SK-N-SH (cell line): ENCODE data around the gene TUT1. TPM values are rescaled to one million over a fixed set of nuclear protein-coding genes. Genes with fewer than 3 reads are reported as not detected.

Experiments
- CTCF ChIA-PET: fragments of 300-600, 350-600 bp; formaldehyde crosslinking; extraction: SDS; loops from one replicate; lab custom pipeline; 2021; lab: Yijun Ruan, JAX
- POLR2A ChIA-PET: fragments of 350-600 bp; sonication (Branson Sonifier 250); formaldehyde crosslinking; extraction: SDS; loops from one replicate; lab custom pipeline; 2020; ENCODE audit warnings: antibody characterized with exemption, inconsistent platforms; lab: Yijun Ruan, JAX
- DNase-seq: peaks from one replicate; pipeline ENCODE4 v3.0.0; 2012
- H2AFZ ChIP-seq: fragments of 200-600 bp; sonication (generic); 2 replicates; pipeline ENCODE4 v1.8.1; 2016; ENCODE audit warnings: antibody characterized with exemption, mild to moderate bottlenecking, low read depth
- H3F3A ChIP-seq: fragments of 200-600 bp; sonication (generic); replicated peaks from 2 replicates; pipeline ENCODE3; 2016; ENCODE audit warnings: antibody characterized with exemption, mild to moderate bottlenecking; ENCODE audit not compliant: insufficient read depth
- H3K27ac ChIP-seq, 2 experiments: fragments of 200-500 bp in 1 of 2; fragments of 200-600 bp in 1 of 2; sonication (Bioruptor generic) in 1 of 2; sonication (generic), shearing (Covaris generic) in 1 of 2; 2 replicates each; pipeline versions ENCODE4 v1.5.1 to v1.6.1; 2014 to 2016; ENCODE audit warnings: low read depth in 2 of 2, inconsistent platforms in 1 of 2, low read length in 1 of 2, mild to moderate bottlenecking in 1 of 2, mixed read lengths in 1 of 2
- H3K27me3 ChIP-seq: fragments of 200-600 bp; sonication (generic), shearing (Covaris generic); 2 replicates; pipeline ENCODE4 v1.6.1; 2016; ENCODE audit warnings: mixed run types; ENCODE audit not compliant: insufficient read depth
- H3K36me3 ChIP-seq, 2 experiments: fragments of 200-500 bp in 1 of 2; fragments of 200-600 bp in 1 of 2; sonication (Bioruptor generic) in 1 of 2; sonication (generic) in 1 of 2; replicated peaks in 1 of 2; 2 replicates each; pipeline versions ENCODE3 to v1.5.1; 2014 to 2016; ENCODE audit warnings: low read length in 1 of 2, mild to moderate bottlenecking in 1 of 2; ENCODE audit not compliant: insufficient read depth in 2 of 2, control insufficient read depth in 1 of 2
- H3K4me1 ChIP-seq, 2 experiments: fragments of 200-500 bp in 1 of 2; fragments of 200-600 bp in 1 of 2; sonication (Bioruptor generic) in 1 of 2; sonication (generic), shearing (Covaris generic) in 1 of 2; 2 replicates each; pipeline versions ENCODE4 v1.5.1 to v1.6.1; 2014 to 2016; ENCODE audit warnings: low read depth in 1 of 2, low read length in 1 of 2, mixed run types in 1 of 2; ENCODE audit not compliant: insufficient read depth in 2 of 2, control insufficient read depth in 1 of 2
- H3K4me2 ChIP-seq: fragments of 200-600 bp; sonication (generic), shearing (Covaris generic); 2 replicates; pipeline ENCODE4 v1.6.1; 2017; ENCODE audit warnings: mixed run types
- H3K4me3 ChIP-seq, 2 experiments: fragments of 200-500 bp in 1 of 2; fragments of 200-600 bp in 1 of 2; sonication (Bioruptor generic) in 1 of 2; sonication (generic), shearing (Covaris generic) in 1 of 2; 2 replicates each; pipeline versions ENCODE4 v1.5.1 to v1.8.1; 2014 to 2016; ENCODE audit warnings: low read depth in 2 of 2, inconsistent platforms in 1 of 2, low read length in 1 of 2, mild to moderate bottlenecking in 1 of 2, mixed read lengths in 1 of 2, moderate library complexity in 1 of 2
- H3K79me2 ChIP-seq: fragments of 200-600 bp; sonication (generic); 2 replicates; pipeline ENCODE4 v1.8.1; 2017; ENCODE audit warnings: mild to moderate bottlenecking; ENCODE audit not compliant: insufficient read depth
- H3K9ac ChIP-seq: fragments of 200-600 bp; sonication (generic); 2 replicates; pipeline ENCODE4 v1.6.1; 2017; ENCODE audit warnings: mixed run types
- H3K9me2 ChIP-seq: fragments of 200-600 bp; sonication (generic); 2 replicates; pipeline ENCODE4 v1.6.1; 2017; ENCODE audit warnings: mixed run types
- H3K9me3 ChIP-seq: fragments of 200-600 bp; sonication (generic); 2 replicates; pipeline ENCODE4 v1.6.1; 2017; ENCODE audit warnings: mixed run types, mild to moderate bottlenecking, moderate library complexity
- H4K20me1 ChIP-seq: fragments of 200-600 bp; sonication (generic); 2 replicates; pipeline ENCODE4 v1.6.1; 2017; ENCODE audit warnings: mild to moderate bottlenecking, mixed run types; ENCODE audit not compliant: insufficient read depth
- ELF1 ChIP-seq: IDR thresholded peaks from 2 replicates; pipeline ENCODE4 v1.4.0; 2012
- EP300 ChIP-seq, 2 experiments: IDR thresholded peaks; 2 replicates each; pipeline versions ENCODE4 v1.4.0 to v1.6.1; 2012; ENCODE audit warnings: borderline replicate concordance in 1 of 2, low read depth in 1 of 2, low read length in 1 of 2
- EZH2phosphoT487 ChIP-seq: fragments of 200-600 bp; sonication (generic); IDR thresholded peaks from 2 replicates; pipeline ENCODE4 v1.6.1; 2017; ENCODE audit warnings: low read depth, mixed run types, mild to moderate bottlenecking, antibody characterized with exemption, moderate library complexity, borderline replicate concordance
- FOSL2 ChIP-seq: IDR thresholded peaks from 2 replicates; pipeline ENCODE4 v1.4.0; 2012; ENCODE audit warnings: low read depth, mild to moderate bottlenecking, moderate library complexity, borderline replicate concordance
- GATA2 ChIP-seq: sonication (generic); formaldehyde crosslinking; IDR thresholded peaks from 2 replicates; pipeline ENCODE4 v1.5.0; 2020; ENCODE audit warnings: mild to moderate bottlenecking, missing genetic modification reagents
- IRF3 ChIP-seq: fragments of 150-350 bp; IDR thresholded peaks from 2 replicates; pipeline ENCODE4 v1.6.1; 2016; ENCODE audit warnings: mild to moderate bottlenecking, low read depth, low read length
- JUND ChIP-seq: IDR thresholded peaks from 2 replicates; pipeline ENCODE4 v1.4.0; 2012
- MAX ChIP-seq: IDR thresholded peaks from 2 replicates; pipeline ENCODE4 v1.4.0; 2012; ENCODE audit warnings: low read depth
- MEF2A ChIP-seq: IDR thresholded peaks from 2 replicates; pipeline ENCODE4 v1.4.0; 2012; ENCODE audit warnings: low read depth, borderline replicate concordance
- MXI1 ChIP-seq: IDR thresholded peaks from 2 replicates; pipeline ENCODE4 v1.6.1; 2012; ENCODE audit warnings: mild to moderate bottlenecking, low read depth, low read length, improper control_type of control experiment
- POLR2AphosphoS5 ChIP-seq: IDR thresholded peaks from 2 replicates; pipeline ENCODE4 v1.6.1; 2012; ENCODE audit warnings: low read depth, low read length
- RAD21 ChIP-seq: IDR thresholded peaks from 2 replicates; pipeline ENCODE4 v1.6.1; 2012; ENCODE audit warnings: mild to moderate bottlenecking, low read length
- RCOR1 ChIP-seq: fragments of 150-350 bp; IDR thresholded peaks from 2 replicates; pipeline ENCODE4 v1.6.1; 2017; ENCODE audit warnings: antibody characterized with exemption, low read length
- RFX5 ChIP-seq: IDR thresholded peaks from 2 replicates; pipeline ENCODE4 v1.6.1; 2012; ENCODE audit warnings: mild to moderate bottlenecking, improper control_type of control experiment, low read length
- SIN3A ChIP-seq: IDR thresholded peaks from 2 replicates; pipeline ENCODE4 v1.6.1; 2012; ENCODE audit warnings: low read depth, mild to moderate bottlenecking, low read length, moderate library complexity, borderline replicate concordance
- SMC3 ChIP-seq: IDR thresholded peaks from 2 replicates; pipeline ENCODE4 v1.6.1; 2012; ENCODE audit warnings: low read depth, low read length, improper control_type of control experiment
- TCF12 ChIP-seq: IDR thresholded peaks from 2 replicates; pipeline ENCODE4 v1.4.0; 2012
- YY1 ChIP-seq: IDR thresholded peaks from 2 replicates; pipeline ENCODE4 v1.4.0; 2012; ENCODE audit warnings: low read depth, mild to moderate bottlenecking
- WGBS: methylation state at CpG from one replicate; pipeline ENCODE4 v1.1.6; 2017; ENCODE audit warnings: low lambda C conversion rate; 5-methylcytosine and 5-hydroxymethylcytosine counted together
- polyA plus RNA-seq, 3 experiments: library from polyadenylated mRNA; depleted of rRNA; stranded (reverse); fragments of >200 nt; gene quantifications; 2 replicates each; pipeline ENCODE4 v1.2.3, GENCODE V29; 2012
- TF ChIP-seq, protein P1 (sequence below): IDR thresholded peaks from 2 replicates; pipeline ENCODE4 v1.4.0; 2012; ENCODE audit warnings: low read depth, borderline replicate concordance
- TF ChIP-seq, protein P2 (sequence below): IDR thresholded peaks from 2 replicates; pipeline ENCODE4 v1.6.1; 2012; ENCODE audit warnings: mild to moderate bottlenecking, low read depth, low read length, moderate library complexity

The TUT1 gene
- polyA plus RNA-seq, 1 of the 3 experiments (the other 2 are of a cell fraction): 27.3 TPM

GRCh38 chr11:62621567-62622470, 30.5 kb upstream of the TUT1 start, which contains the start of gene B3GAT3 (continued):
- TF ChIP-seq, protein P1, sequence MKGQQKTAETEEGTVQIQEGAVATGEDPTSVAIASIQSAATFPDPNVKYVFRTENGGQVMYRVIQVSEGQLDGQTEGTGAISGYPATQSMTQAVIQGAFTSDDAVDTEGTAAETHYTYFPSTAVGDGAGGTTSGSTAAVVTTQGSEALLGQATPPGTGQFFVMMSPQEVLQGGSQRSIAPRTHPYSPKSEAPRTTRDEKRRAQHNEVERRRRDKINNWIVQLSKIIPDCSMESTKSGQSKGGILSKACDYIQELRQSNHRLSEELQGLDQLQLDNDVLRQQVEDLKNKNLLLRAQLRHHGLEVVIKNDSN: peak; percentile 79
- TF ChIP-seq SMC3: no peak
- 0 out of 2 replicates have a peak, but pooled peaks have one; percentile 38 for TF ChIP-seq YY1
- no peak for TF ChIP-seq GATA2 (CRISPR knock-in tag)
- no peak for TF ChIP-seq RAD21
- no peak for TF ChIP-seq IRF3
- no peak for TF ChIP-seq RFX5
- peak; percentile 93 for TF ChIP-seq ELF1
- TF ChIP-seq EZH2phosphoT487: no peak
- no peak for TF ChIP-seq MEF2A
- no peak; the same call in 1 of the 2 replicates for TF ChIP-seq RCOR1
- TF ChIP-seq SIN3A: 0 out of 2 replicates have a peak, but pooled peaks have one; percentile 59
- TF ChIP-seq, all 33 proteins: peak for 18

DNA sequence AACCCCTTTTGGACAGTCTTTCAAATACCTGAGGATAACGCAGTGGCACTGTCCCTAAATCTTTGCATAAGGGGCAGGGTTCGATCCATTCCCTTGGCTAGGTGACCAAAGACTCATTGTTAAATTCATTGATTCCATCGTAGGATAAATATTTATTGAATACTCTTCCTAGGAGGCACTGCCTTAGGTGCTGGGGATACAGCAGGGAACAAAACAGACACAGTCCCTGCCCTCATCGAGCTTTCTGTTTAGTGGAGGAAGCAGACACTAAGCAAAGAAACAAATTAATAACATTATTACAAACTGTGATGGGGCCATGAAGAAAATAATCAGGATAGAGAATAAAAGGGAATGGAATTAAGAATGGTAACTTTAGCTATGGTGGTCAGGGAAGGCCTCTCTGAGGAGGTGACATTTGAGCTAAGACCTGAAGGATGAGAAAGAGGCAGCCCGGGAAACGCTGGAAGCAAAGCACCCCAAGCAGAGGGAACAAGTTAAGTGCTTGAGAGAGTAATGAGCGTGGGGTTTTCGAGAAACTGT, 29.8 kb upstream of the TUT1 start:
- POLR2A ChIA-PET: interaction anchor here (0.6 to 3.3 kb wide), 15 partner anchors 8 to 220 kb away, joined by 3 to 37 read pairs (median 7); partner anchors contain the start of genes C11orf98, CSKMT, EEF1G and EML3
- DNase-seq: no peak
- Histone ChIP-seq H3K36me3 (peaks cover 9 to 19% of the 10 kb centered on the region in 2 experiments), H3K9ac (peak overlapping the region; percentile 87), H4K20me1 (no peaks in the 10 kb centered on the region), H3K79me2 (peaks cover 30% of the 10 kb centered on the region), H3F3A (peaks cover 35% of the 10 kb centered on the region), H3K27me3 (no peaks in the 10 kb centered on the region), H3K27ac (peak overlapping the region; percentile 78 to 86), H2AFZ (peak overlapping the region; percentile 43; the same call in 1 of the 2 replicates), H3K4me2 (peak overlapping the region; percentile 94), H3K4me3 (peak overlapping the region; percentile 77 to 92), H3K4me1 (peaks cover 7 to 15% of the 10 kb centered on the region in 2 experiments; a peak in 3 of 4 replicates), H3K9me3 (no peaks in the 10 kb centered on the region), H3K9me2 (no peaks in the 10 kb centered on the region)
- WGBS: 19% methylated on average over 8 of the region's 8 CpGs
- CTCF ChIA-PET: interaction anchor here (0.8 to 2.5 kb wide), 12 partner anchors 8 to 226 kb away, joined by 3 to 16 read pairs (median 4); partner anchors contain the start of genes ROM1, TMEM179B and TUT1
- TF ChIP-seq TCF12: no peak
- no peak for TF ChIP-seq FOSL2
- no peak for TF ChIP-seq IRF3
- no peak for TF ChIP-seq RAD21
- no peak for TF ChIP-seq MEF2A
- TF ChIP-seq, protein P1: no peak
- TF ChIP-seq RFX5: no peak
- TF ChIP-seq JUND: no peak
- TF ChIP-seq POLR2AphosphoS5: no peak
- TF ChIP-seq MXI1: no peak
- TF ChIP-seq SIN3A: no peak
- TF ChIP-seq EP300 (IDR thresholded peaks at IDR 0.05; ENCODE audit: borderline replicate concordance in 1 of 2, low read depth in 1 of 2, low read length in 1 of 2): no peak
- no peak for TF ChIP-seq YY1
- TF ChIP-seq, protein P2, sequence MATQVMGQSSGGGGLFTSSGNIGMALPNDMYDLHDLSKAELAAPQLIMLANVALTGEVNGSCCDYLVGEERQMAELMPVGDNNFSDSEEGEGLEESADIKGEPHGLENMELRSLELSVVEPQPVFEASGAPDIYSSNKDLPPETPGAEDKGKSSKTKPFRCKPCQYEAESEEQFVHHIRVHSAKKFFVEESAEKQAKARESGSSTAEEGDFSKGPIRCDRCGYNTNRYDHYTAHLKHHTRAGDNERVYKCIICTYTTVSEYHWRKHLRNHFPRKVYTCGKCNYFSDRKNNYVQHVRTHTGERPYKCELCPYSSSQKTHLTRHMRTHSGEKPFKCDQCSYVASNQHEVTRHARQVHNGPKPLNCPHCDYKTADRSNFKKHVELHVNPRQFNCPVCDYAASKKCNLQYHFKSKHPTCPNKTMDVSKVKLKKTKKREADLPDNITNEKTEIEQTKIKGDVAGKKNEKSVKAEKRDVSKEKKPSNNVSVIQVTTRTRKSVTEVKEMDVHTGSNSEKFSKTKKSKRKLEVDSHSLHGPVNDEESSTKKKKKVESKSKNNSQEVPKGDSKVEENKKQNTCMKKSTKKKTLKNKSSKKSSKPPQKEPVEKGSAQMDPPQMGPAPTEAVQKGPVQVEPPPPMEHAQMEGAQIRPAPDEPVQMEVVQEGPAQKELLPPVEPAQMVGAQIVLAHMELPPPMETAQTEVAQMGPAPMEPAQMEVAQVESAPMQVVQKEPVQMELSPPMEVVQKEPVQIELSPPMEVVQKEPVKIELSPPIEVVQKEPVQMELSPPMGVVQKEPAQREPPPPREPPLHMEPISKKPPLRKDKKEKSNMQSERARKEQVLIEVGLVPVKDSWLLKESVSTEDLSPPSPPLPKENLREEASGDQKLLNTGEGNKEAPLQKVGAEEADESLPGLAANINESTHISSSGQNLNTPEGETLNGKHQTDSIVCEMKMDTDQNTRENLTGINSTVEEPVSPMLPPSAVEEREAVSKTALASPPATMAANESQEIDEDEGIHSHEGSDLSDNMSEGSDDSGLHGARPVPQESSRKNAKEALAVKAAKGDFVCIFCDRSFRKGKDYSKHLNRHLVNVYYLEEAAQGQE: no peak
- TF ChIP-seq ELF1: no peak
- TF ChIP-seq MAX: no peak
